ENCODE results near the gene CACNA2D2.

The CACNA2D2 gene

DNA sequence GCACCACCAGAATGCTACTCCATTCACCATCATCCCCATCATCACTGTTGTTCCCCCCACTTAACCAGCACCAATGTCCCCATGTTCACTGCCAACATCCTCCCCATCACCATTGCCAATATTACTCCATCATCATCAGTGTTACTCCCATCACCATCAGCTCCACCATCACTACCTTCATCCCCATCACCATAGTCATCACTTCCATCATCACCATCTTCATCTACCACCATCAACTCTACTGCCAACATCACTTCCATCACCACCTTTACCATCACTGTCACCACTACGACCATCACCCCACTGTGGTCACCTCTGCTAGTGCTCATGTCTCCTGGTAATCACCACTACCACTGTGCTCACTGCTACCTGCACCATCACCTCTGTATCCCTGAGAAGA is 96.9 kb downstream of the CACNA2D2 start:
- no peak overlapping the region for H3K4me3 ChIP-seq (replicated peaks; ENCODE audit: insufficient read depth, low read length)
- TF ChIP-seq CTCF (IDR thresholded peaks at IDR 0.05; ENCODE audit: insufficient read depth, low read length): no peak
- TF ChIP-seq POLR2AphosphoS5 (IDR thresholded peaks at IDR 0.05; ENCODE audit: low read depth): no peak
- TF ChIP-seq SPI1 (IDR thresholded peaks at IDR 0.05; ENCODE audit: borderline replicate concordance, low read depth): no peak
- TF ChIP-seq REST (IDR thresholded peaks at IDR 0.05; ENCODE audit: insufficient replicate concordance, low read depth): no peak
- TF ChIP-seq GABPA (IDR thresholded peaks at IDR 0.05; ENCODE audit: low read depth): no peak
- H3K27ac ChIP-seq (replicated peaks): no peak overlapping the region
- no peak for DNase-seq (ENCODE audit: low read depth in 1 of 2, low spot score in 1 of 2)
- no peaks in the 10 kb centered on the region for H3K27me3 ChIP-seq (ENCODE audit: insufficient read depth, poor library complexity, severe bottlenecking)

DNA sequence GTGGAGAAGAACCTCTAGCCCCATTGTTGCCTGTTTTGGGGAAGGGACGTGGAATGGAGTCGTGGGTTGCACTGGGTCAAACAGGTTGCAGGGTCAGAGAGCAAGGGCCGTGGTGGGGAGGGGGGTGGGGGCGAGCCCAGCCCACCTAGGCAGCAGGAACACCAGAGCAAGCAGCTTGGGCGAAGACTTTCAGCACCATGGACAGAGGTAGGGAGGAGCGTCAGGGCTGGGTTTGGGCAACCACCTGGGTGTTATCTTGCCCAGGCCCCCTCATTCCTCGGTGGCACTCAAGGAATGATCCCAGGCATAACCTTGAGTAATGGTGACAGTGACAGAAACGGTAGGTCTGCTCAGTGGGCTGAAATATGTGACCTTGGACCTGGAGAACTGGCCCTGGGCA is 98.2 kb downstream of the CACNA2D2 start:
- DNase-seq (ENCODE audit: low read depth in 1 of 2, low spot score in 1 of 2): peak in 1 of 2 experiments; percentile 28
- no peak overlapping the region for H3K27ac ChIP-seq (replicated peaks)
- peaks cover 2% of the 10 kb centered on the region for H3K27me3 ChIP-seq (ENCODE audit: insufficient read depth, poor library complexity, severe bottlenecking)
- TF ChIP-seq SPI1 (IDR thresholded peaks at IDR 0.05; ENCODE audit: borderline replicate concordance, low read depth) (no peak), GABPA (IDR thresholded peaks at IDR 0.05; ENCODE audit: low read depth) (no peak), REST (IDR thresholded peaks at IDR 0.05; ENCODE audit: insufficient replicate concordance, low read depth) (peak; percentile 98)
- no peak overlapping the region for H3K4me3 ChIP-seq (replicated peaks; ENCODE audit: insufficient read depth, low read length)

- H3K27ac ChIP-seq (replicated peaks): no peak overlapping the region
Observed at GRCh38 chr3:50401978-50402595, 101.3 kb downstream of the CACNA2D2 start.

More at GRCh38 chr3:50401978-50402595, 101.3 kb downstream of the CACNA2D2 start:
- Histone ChIP-seq H3K27me3 (ENCODE audit: insufficient read depth, poor library complexity, severe bottlenecking) (peaks cover 4% of the 10 kb centered on the region), H3K4me3 (replicated peaks; ENCODE audit: insufficient read depth, low read length) (no peak overlapping the region)
- TF ChIP-seq REST (IDR thresholded peaks at IDR 0.05; ENCODE audit: insufficient replicate concordance, low read depth) (no peak), SPI1 (IDR thresholded peaks at IDR 0.05; ENCODE audit: borderline replicate concordance, low read depth) (no peak), POLR2AphosphoS5 (IDR thresholded peaks at IDR 0.05; ENCODE audit: low read depth) (no peak), CTCF (IDR thresholded peaks at IDR 0.05; ENCODE audit: insufficient read depth, low read length) (no peak), GABPA (IDR thresholded peaks at IDR 0.05; ENCODE audit: low read depth) (no peak)
- DNase-seq (ENCODE audit: low read depth in 1 of 2, low spot score in 1 of 2): no peak
